GM12801 (cell line): ENCODE measurements around the gene COLQ.

Experiments
- TF ChIP-seq, protein P1 (sequence below): IDR thresholded peaks from one replicate; pipeline ENCODE4 v1.5.1; 2011; ENCODE audit warnings: control low read depth; ENCODE audit not compliant: insufficient read length; ENCODE audit errors: extremely low read depth

COLQ gene

GRCh38 chr3:15460891-15461531 lies 60.5 kb downstream of the COLQ start:
- TF ChIP-seq, protein P1, sequence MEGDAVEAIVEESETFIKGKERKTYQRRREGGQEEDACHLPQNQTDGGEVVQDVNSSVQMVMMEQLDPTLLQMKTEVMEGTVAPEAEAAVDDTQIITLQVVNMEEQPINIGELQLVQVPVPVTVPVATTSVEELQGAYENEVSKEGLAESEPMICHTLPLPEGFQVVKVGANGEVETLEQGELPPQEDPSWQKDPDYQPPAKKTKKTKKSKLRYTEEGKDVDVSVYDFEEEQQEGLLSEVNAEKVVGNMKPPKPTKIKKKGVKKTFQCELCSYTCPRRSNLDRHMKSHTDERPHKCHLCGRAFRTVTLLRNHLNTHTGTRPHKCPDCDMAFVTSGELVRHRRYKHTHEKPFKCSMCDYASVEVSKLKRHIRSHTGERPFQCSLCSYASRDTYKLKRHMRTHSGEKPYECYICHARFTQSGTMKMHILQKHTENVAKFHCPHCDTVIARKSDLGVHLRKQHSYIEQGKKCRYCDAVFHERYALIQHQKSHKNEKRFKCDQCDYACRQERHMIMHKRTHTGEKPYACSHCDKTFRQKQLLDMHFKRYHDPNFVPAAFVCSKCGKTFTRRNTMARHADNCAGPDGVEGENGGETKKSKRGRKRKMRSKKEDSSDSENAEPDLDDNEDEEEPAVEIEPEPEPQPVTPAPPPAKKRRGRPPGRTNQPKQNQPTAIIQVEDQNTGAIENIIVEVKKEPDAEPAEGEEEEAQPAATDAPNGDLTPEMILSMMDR: no peak

DNA sequence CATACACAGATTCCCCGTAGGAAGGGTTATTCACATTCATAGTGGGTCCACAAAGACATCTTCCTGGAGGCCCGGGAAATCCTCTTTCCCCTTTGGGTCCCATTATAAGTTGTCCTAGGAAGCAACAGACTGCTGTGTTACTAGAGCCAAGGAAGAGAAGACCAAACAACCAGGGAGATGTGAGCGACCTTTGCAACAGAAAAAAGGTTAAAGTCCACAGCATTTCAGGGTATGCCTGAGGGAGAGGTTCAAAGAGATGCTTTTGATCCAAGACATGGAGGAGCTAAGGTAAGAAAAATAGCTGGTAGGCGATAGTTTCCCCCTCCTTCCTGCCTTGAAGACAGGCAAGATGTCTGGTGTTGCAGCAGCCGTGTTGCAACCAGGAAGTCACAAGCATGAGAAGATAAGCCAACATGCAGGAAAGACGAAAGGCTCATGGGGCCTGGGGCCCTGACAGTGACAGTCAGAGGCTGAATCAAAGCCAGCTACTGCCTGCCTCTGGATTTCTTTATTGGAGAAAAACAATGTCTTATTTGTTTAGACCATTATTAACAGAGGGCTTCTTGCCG lies 63.2 kb downstream of the COLQ start:
- TF ChIP-seq, protein P1: no peak

DNA sequence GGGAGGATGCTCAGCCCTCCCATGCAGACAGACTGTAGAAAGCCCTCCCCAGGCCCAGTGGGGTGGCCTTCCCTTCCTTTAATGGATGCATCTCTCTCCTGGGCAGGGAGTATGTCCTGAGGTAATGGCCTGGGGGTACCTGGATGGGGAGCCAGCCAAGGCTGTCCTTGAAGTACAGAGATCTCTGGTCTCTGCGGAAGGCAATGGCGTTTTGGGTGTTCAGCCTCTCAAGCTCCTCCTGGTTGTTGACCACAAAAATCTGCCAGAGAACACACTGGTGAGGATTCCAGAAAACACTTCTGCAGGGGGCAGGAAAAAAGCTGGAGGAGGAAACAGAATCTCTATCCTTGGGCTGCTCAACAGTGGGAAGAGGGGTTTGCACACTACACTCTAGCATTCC lies 65.2 kb downstream of the COLQ start:
- TF ChIP-seq, protein P1: no peak

GRCh38 chr3:15455756-15456155 lies 65.8 kb downstream of the COLQ start:
- TF ChIP-seq, protein P1: no peak

- TF ChIP-seq, protein P1: no peak
These were observed 66.5 kb downstream of the COLQ start for GRCh38 chr3:15454965-15455364.

DNA sequence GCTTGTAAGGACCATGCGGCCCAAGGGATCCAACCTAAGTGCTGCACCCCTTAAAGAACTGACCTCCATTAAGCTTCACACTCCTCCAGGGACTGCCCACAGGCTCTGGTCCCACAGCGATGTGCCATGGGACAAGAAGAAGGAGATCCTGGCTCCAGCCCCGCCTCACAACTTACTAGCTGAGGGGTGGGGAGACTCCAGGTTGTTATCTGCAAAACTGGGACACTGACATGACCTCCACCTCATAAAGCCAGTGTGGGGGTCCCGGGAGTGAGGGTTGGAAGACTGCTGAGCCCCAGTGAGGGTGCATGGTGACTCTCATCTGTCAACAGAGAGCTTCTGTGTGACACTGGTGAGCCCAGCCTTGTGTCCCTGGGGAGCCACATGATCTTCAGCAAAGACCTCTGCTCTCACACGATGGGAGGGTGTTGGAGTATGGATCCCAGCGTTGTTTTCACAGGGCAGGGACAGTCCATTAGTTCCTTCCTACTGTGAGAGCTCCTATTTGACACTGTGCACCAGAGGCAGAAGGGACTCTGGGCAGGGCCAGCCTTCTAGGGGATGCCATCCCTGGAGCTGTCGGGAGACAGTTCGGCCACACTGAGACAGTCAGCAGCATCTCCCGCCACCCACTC lies 67.4 kb downstream of the COLQ start:
- TF ChIP-seq, protein P1: no peak

DNA sequence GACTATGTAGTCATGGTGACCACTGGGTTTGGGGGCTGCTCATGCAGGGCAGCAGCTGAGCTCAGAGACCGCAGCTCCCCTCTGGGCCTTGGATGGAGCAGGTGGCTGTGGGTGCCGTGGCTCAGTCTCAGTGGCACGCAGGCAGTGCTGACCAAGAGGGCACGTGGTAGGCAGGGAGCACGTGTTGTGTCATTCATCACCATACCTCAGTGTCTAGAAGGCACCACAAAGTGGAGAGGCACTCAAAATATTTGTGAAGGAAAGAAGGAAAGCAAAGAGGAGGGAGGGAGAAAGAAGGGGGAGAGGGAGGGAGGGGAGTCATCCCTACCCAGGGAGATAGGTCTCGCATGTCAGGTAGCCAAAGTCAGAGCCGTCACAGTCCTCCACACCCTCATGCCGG lies 68.0 kb downstream of the COLQ start:
- TF ChIP-seq, protein P1: no peak
